Endothelial cell of umbilical vein (primary cell): ENCODE measurements around the gene ERBB4.
A peak's percentile ranks its signal among the peaks of the same experiment; 100 is the strongest.

Experiments
- EZH2 ChIP-seq: IDR thresholded peaks from 2 replicates; pipeline ENCODE4 v1.6.1; 2012; ENCODE audit warnings: borderline replicate concordance, low read depth, mild to moderate bottlenecking, moderate library complexity, low read length, inconsistent platforms; ENCODE audit not compliant: severe bottlenecking
- POLR2A ChIP-seq: IDR thresholded peaks from 2 replicates; pipeline ENCODE4 v1.6.1; 2012; ENCODE audit warnings: low read depth, mild to moderate bottlenecking, control low read depth, low read length
- POLR2AphosphoS5 ChIP-seq: IDR thresholded peaks from 2 replicates; pipeline ENCODE4 v1.6.1; 2012; ENCODE audit warnings: low read depth, mild to moderate bottlenecking, control low read depth, low read length, moderate library complexity; ENCODE audit not compliant: insufficient read depth
- TF ChIP-seq, protein P1 (sequence below), 2 donors: IDR thresholded peaks; 1 replicate in 1 of 2; 2 replicates in 1 of 2; pipeline ENCODE4 v1.5.1; 2011; ENCODE audit warnings: low read length in 2 of 2, mild to moderate bottlenecking in 2 of 2, moderate library complexity in 2 of 2, control low read depth in 1 of 2, inconsistent platforms in 1 of 2, low read depth in 1 of 2; ENCODE audit not compliant: insufficient read depth in 1 of 2; ENCODE audit errors: extremely low read depth in 1 of 2
- TF ChIP-seq, protein P2 (sequence below): IDR thresholded peaks from 2 replicates; pipeline ENCODE4 v1.6.1; 2011; ENCODE audit not compliant: insufficient read depth, insufficient read length

DNA sequence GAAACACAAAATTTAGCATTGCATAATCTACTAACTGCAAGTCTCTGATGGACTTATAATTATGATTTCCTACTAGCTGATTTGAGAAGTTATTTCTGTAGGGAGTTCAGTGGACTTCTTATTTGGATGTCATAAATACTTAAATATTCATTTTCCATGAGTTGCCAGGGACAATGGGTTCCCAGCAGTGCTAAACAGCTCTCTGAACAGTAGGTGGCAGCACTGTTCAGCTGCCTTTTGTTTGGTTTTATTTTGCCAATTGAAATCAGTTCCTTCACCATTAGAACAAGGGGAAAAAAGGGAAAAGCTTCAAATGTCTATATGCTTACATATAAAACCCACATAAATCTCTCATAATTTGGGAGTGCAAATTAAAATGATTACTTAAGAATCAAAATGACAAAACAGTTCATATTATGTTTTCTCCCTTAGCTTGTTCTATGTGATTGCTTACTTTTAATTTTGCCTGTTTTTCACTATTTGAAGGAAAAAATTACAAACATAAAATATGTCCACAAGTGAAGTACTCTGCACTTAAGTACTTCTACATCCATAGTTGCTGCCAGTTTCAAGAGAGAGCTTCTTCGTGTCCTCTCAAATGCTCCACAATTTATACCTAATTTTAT, 1083.3 kb downstream of the ERBB4 start:
- TF ChIP-seq, protein P1, sequence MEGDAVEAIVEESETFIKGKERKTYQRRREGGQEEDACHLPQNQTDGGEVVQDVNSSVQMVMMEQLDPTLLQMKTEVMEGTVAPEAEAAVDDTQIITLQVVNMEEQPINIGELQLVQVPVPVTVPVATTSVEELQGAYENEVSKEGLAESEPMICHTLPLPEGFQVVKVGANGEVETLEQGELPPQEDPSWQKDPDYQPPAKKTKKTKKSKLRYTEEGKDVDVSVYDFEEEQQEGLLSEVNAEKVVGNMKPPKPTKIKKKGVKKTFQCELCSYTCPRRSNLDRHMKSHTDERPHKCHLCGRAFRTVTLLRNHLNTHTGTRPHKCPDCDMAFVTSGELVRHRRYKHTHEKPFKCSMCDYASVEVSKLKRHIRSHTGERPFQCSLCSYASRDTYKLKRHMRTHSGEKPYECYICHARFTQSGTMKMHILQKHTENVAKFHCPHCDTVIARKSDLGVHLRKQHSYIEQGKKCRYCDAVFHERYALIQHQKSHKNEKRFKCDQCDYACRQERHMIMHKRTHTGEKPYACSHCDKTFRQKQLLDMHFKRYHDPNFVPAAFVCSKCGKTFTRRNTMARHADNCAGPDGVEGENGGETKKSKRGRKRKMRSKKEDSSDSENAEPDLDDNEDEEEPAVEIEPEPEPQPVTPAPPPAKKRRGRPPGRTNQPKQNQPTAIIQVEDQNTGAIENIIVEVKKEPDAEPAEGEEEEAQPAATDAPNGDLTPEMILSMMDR (IDR thresholded peaks at IDR 0.05; ENCODE audit: extremely low read depth in 1 of 2, insufficient read depth in 1 of 2, low read depth in 1 of 2, low read length in 2 of 2): peak; percentile 78 to 83
- TF ChIP-seq POLR2A: no peak
- no peak for TF ChIP-seq EZH2
- TF ChIP-seq, protein P2, sequence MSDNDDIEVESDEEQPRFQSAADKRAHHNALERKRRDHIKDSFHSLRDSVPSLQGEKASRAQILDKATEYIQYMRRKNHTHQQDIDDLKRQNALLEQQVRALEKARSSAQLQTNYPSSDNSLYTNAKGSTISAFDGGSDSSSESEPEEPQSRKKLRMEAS: no peak
- TF ChIP-seq POLR2AphosphoS5: no peak
